GM12892 (cell line): ENCODE measurements around the gene CDH4.

ENCODE experiments used
- POLR2A ChIP-seq: IDR thresholded peaks from 2 replicates; pipeline ENCODE4 v1.6.1; 2011; ENCODE audit warnings: low read depth, low read length, control low read depth
- POLR2AphosphoS5 ChIP-seq: IDR thresholded peaks from 2 replicates; pipeline ENCODE4 v1.6.1; 2011; ENCODE audit warnings: low read depth, low read length, control low read depth
- TAF1 ChIP-seq: IDR thresholded peaks from 2 replicates; pipeline ENCODE4 v1.6.1; 2011; ENCODE audit warnings: low read depth, mild to moderate bottlenecking, control low read depth, low read length, borderline replicate concordance

DNA sequence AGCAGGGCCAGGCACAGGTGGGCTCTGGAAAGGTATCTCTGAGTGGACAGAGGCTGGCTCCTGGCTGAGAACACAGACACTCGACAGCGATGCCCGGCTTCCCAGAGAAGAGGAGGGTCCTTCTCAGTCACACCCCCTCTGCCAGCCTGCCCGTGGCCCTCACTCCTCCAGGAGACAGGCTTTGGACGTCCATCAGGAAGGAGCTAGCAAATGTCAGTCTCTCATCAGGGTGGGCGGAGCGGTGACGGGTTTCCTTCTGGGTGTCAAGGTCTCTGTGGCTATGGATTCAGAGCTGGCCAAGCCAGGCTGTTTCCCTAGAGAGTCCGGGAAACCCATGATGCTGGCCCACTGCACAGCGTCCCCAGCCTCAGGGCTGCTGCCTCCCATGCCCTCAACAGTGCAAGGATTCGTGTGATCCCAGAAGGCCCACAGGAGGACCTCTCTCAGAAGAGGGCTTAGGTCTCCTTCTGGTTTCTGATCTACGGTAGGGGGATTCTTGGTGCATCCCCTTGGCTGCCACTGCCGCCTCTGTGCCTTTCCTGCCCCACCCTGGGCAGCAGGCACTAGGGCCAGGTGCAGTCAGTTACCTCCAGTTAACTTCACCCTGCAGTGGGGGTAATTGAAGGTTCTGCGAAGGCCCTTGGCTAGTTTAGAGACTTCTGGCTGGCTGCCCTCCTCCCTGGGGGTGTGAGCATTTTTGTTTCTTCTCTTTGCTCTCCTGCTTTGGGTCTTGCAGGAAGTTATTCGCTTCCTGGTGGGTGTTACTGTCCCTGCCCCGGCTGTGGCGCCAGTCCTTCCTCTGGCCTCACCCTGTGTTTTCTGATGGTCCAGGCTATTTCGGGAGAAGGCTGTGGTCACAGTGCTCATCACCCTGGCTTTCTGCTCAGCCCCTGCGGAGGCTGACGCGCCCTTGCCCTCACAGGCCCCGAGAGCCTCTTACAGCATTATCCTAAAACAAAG is 80.2 kb downstream of the CDH4 start:
- TF ChIP-seq POLR2A (no peak), TAF1 (no peak), POLR2AphosphoS5 (no peak)
